ENCODE data around the gene SYNE3. TPM values are rescaled to one million over a fixed set of nuclear protein-coding genes. Genes with fewer than 3 reads are reported as not detected.

SYNE3 gene
- total RNA-seq, 1 donor from 2014 or later, result 21.4 TPM

DNA sequence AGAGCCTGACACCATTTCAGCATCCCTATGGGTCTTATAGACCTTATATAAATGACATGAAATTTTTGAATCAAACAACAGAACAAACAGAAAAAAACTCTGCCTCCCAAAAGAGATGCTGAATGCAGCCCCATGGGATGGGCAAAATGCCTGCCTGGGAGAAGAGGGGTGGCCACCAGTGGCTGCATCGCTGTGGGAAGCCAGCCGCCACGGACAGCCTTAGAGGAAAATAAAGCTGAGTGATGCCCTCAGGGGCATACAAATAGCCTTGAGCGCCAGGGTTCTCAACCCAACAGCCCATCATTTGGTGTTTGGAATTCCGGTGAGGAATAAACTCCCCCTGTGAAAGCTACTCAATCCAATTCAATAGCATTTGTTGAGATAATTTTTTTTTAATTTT, 22.9 kb downstream of the SYNE3 start:
- Histone ChIP-seq H3K27ac (ENCODE audit: low read depth, low read length) (no peak overlapping the region), H3K4me3 (ENCODE audit: low read length in 3 of 3) (no peak overlapping the region), H3K9me3 (ENCODE audit: control insufficient read depth in 3 of 3, low read length in 3 of 3) (no peaks in the 10 kb centered on the region), H3K9ac (ENCODE audit: low read depth in 1 of 3, low read length in 3 of 3) (no peak overlapping the region), H3K36me3 (ENCODE audit: control insufficient read depth in 3 of 3, insufficient read depth in 3 of 3, low read length in 3 of 3) (no peaks in the 10 kb centered on the region), H3K4me1 (ENCODE audit: control insufficient read depth in 3 of 3, insufficient read depth in 3 of 3, low read length in 3 of 3) (peaks cover 45 to 58% (median 46%) of the 10 kb centered on the region in 3 donors), H3K27me3 (ENCODE audit: control insufficient read depth in 3 of 3, insufficient read depth in 3 of 3, low read length in 3 of 3) (no peaks in the 10 kb centered on the region)

- no peak overlapping the region for H3K4me3 ChIP-seq (ENCODE audit: low read length in 3 of 3)
- H3K9ac ChIP-seq (ENCODE audit: low read depth in 1 of 3, low read length in 3 of 3), result no peak overlapping the region
- no peaks in the 10 kb centered on the region for H3K36me3 ChIP-seq (ENCODE audit: control insufficient read depth in 3 of 3, insufficient read depth in 3 of 3, low read length in 3 of 3)
- no peak overlapping the region for H3K27ac ChIP-seq (ENCODE audit: low read depth, low read length)
- H3K27me3 ChIP-seq (ENCODE audit: control insufficient read depth in 3 of 3, insufficient read depth in 3 of 3, low read length in 3 of 3), result no peaks in the 10 kb centered on the region
- H3K9me3 ChIP-seq (ENCODE audit: control insufficient read depth in 3 of 3, low read length in 3 of 3), result no peaks in the 10 kb centered on the region
- peaks cover 39 to 50% (median 43%) of the 10 kb centered on the region in 3 donors for H3K4me1 ChIP-seq (ENCODE audit: control insufficient read depth in 3 of 3, insufficient read depth in 3 of 3, low read length in 3 of 3)
These were observed 24.4 kb downstream of the SYNE3 start for GRCh38 chr14:95491936-95492608.

- peak overlapping the region in 1 of 3 donors; percentile 33 for H3K9ac ChIP-seq (ENCODE audit: low read depth in 1 of 3, low read length in 3 of 3)
- H3K36me3 ChIP-seq (ENCODE audit: control insufficient read depth in 3 of 3, insufficient read depth in 3 of 3, low read length in 3 of 3), result no peaks in the 10 kb centered on the region
- H3K4me3 ChIP-seq (ENCODE audit: low read length in 3 of 3), result peak overlapping the region in 2 of 3 donors; percentile 15 to 29
- H3K27me3 ChIP-seq (ENCODE audit: control insufficient read depth in 3 of 3, insufficient read depth in 3 of 3, low read length in 3 of 3), result no peaks in the 10 kb centered on the region
- no peak overlapping the region for H3K27ac ChIP-seq (ENCODE audit: low read depth, low read length)
- peaks cover 34 to 42% (median 38%) of the 10 kb centered on the region in 3 donors for H3K4me1 ChIP-seq (ENCODE audit: control insufficient read depth in 3 of 3, insufficient read depth in 3 of 3, low read length in 3 of 3)
- H3K9me3 ChIP-seq (ENCODE audit: control insufficient read depth in 3 of 3, low read length in 3 of 3), result no peaks in the 10 kb centered on the region
These were observed 25.6 kb downstream of the SYNE3 start for GRCh38 chr14:95490727-95491451.

- peaks cover 30 to 36% (median 34%) of the 10 kb centered on the region in 3 donors for H3K4me1 ChIP-seq (ENCODE audit: control insufficient read depth in 3 of 3, insufficient read depth in 3 of 3, low read length in 3 of 3)
- peak overlapping the region; percentile 27 for H3K27ac ChIP-seq (ENCODE audit: low read depth, low read length)
- H3K9ac ChIP-seq (ENCODE audit: low read depth in 1 of 3, low read length in 3 of 3), result peak overlapping the region in 1 of 3 donors; percentile 10
These were observed 26.3 kb downstream of the SYNE3 start for GRCh38 chr14:95490138-95490509.

DNA sequence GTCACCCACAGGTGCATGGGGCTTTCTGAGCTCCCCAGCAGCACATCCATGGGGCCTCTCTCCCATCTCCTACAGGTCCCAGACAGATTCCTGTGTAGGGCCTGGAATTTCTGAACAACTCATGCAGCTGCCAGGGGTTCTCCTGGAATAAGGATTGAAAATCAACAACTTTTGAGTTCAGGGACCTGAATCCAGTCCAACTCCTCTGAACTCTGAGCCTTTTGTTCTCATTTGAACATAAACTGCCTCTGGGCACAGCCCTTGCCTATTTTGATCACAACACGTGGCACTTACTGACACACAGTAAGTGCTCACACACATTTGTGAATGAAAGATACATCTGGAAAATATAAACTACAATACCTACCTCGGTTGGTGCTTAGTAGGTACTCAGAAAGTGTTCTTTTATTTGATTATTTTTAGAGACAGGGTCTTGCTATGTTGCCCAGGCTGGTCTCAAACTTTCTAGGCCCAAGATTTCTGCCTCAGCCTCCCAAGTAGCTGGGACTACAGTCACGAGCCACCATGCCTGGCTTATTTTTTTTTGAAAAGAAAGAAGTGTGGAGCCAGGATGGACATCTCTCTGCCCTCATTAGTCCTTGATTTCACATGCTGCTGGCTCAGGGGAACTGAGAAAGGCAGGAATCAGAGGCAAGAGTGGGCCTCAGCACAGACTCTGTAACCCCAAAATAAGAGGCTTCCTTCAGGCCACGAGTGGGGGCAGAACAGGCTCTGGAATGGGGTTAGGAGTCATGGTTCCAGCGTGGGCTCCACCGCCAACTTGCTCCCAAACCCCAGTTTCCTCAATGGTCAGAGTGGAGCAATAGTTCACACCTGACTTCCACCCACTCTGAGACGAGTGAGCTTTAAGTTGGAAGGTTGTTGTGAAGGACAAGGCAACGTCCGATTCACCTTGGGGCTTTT, 27.0 kb downstream of the SYNE3 start:
- Histone ChIP-seq H3K9me3 (ENCODE audit: control insufficient read depth in 3 of 3, low read length in 3 of 3) (no peaks in the 10 kb centered on the region), H3K36me3 (ENCODE audit: control insufficient read depth in 3 of 3, insufficient read depth in 3 of 3, low read length in 3 of 3) (no peaks in the 10 kb centered on the region), H3K4me1 (ENCODE audit: control insufficient read depth in 3 of 3, insufficient read depth in 3 of 3, low read length in 3 of 3) (peaks cover 30 to 36% (median 32%) of the 10 kb centered on the region in 3 donors), H3K4me3 (ENCODE audit: low read length in 3 of 3) (peak overlapping the region in 1 of 3 donors; percentile 23), H3K9ac (ENCODE audit: low read depth in 1 of 3, low read length in 3 of 3) (peak overlapping the region in 2 of 3 donors; percentile 10 to 68), H3K27ac (ENCODE audit: low read depth, low read length) (peak overlapping the region; percentile 49), H3K27me3 (ENCODE audit: control insufficient read depth in 3 of 3, insufficient read depth in 3 of 3, low read length in 3 of 3) (no peaks in the 10 kb centered on the region)

More at GRCh38 chr14:95490138-95490509, 26.3 kb downstream of the SYNE3 start:
- H3K36me3 ChIP-seq (ENCODE audit: control insufficient read depth in 3 of 3, insufficient read depth in 3 of 3, low read length in 3 of 3), result no peaks in the 10 kb centered on the region
- no peak overlapping the region for H3K4me3 ChIP-seq (ENCODE audit: low read length in 3 of 3)
- H3K9me3 ChIP-seq (ENCODE audit: control insufficient read depth in 3 of 3, low read length in 3 of 3), result no peaks in the 10 kb centered on the region
- no peaks in the 10 kb centered on the region for H3K27me3 ChIP-seq (ENCODE audit: control insufficient read depth in 3 of 3, insufficient read depth in 3 of 3, low read length in 3 of 3)

- Histone ChIP-seq H3K4me3 (ENCODE audit: low read length in 3 of 3) (peak overlapping the region in 1 of 3 donors; percentile 23), H3K9ac (ENCODE audit: low read depth in 1 of 3, low read length in 3 of 3) (peak overlapping the region in 2 of 3 donors; percentile 45 to 68), H3K27ac (ENCODE audit: low read depth, low read length) (peak overlapping the region; percentile 49), H3K4me1 (ENCODE audit: control insufficient read depth in 3 of 3, insufficient read depth in 3 of 3, low read length in 3 of 3) (peaks cover 36 to 45% (median 38%) of the 10 kb centered on the region in 3 donors), H3K9me3 (ENCODE audit: control insufficient read depth in 3 of 3, low read length in 3 of 3) (no peaks in the 10 kb centered on the region), H3K27me3 (ENCODE audit: control insufficient read depth in 3 of 3, insufficient read depth in 3 of 3, low read length in 3 of 3) (no peaks in the 10 kb centered on the region), H3K36me3 (ENCODE audit: control insufficient read depth in 3 of 3, insufficient read depth in 3 of 3, low read length in 3 of 3) (no peaks in the 10 kb centered on the region)
These were observed 27.9 kb downstream of the SYNE3 start for GRCh38 chr14:95488376-95489213.

DNA sequence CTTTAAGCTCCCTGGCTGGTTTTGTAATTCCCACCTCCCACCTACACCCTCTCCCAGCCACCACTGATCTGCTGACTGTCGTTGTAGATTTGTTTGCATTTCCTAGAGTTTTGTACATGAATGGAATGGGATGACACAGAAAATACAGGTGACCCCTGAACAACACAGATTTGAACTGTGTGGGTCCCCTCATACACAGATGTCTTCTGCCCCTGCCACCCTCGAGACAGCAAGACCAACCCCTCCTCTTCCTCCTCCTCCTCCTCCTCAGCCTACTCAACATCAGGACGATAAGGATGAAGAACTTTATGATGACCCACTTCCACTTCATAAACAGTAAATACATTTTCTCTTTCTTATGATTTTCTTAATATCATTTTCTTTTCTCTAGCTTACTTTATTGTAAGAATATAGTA, 28.8 kb downstream of the SYNE3 start:
- no peak overlapping the region for H3K9ac ChIP-seq (ENCODE audit: low read depth in 1 of 3, low read length in 3 of 3)
- H3K9me3 ChIP-seq (ENCODE audit: control insufficient read depth in 3 of 3, low read length in 3 of 3), result no peaks in the 10 kb centered on the region
- H3K36me3 ChIP-seq (ENCODE audit: control insufficient read depth in 3 of 3, insufficient read depth in 3 of 3, low read length in 3 of 3), result no peaks in the 10 kb centered on the region
- no peaks in the 10 kb centered on the region for H3K27me3 ChIP-seq (ENCODE audit: control insufficient read depth in 3 of 3, insufficient read depth in 3 of 3, low read length in 3 of 3)
- no peak overlapping the region for H3K27ac ChIP-seq (ENCODE audit: low read depth, low read length)
- peaks cover 45 to 54% (median 47%) of the 10 kb centered on the region in 3 donors for H3K4me1 ChIP-seq (ENCODE audit: control insufficient read depth in 3 of 3, insufficient read depth in 3 of 3, low read length in 3 of 3)
- H3K4me3 ChIP-seq (ENCODE audit: low read length in 3 of 3), result no peak overlapping the region

GRCh38 chr14:95486875-95487668, 29.4 kb downstream of the SYNE3 start:
- Histone ChIP-seq H3K36me3 (ENCODE audit: control insufficient read depth in 3 of 3, insufficient read depth in 3 of 3, low read length in 3 of 3) (no peaks in the 10 kb centered on the region), H3K9ac (ENCODE audit: low read depth in 1 of 3, low read length in 3 of 3) (no peak overlapping the region), H3K27ac (ENCODE audit: low read depth, low read length) (no peak overlapping the region), H3K9me3 (ENCODE audit: control insufficient read depth in 3 of 3, low read length in 3 of 3) (no peaks in the 10 kb centered on the region), H3K27me3 (ENCODE audit: control insufficient read depth in 3 of 3, insufficient read depth in 3 of 3, low read length in 3 of 3) (no peaks in the 10 kb centered on the region), H3K4me1 (ENCODE audit: control insufficient read depth in 3 of 3, insufficient read depth in 3 of 3, low read length in 3 of 3) (peaks cover 46 to 56% (median 47%) of the 10 kb centered on the region in 3 donors), H3K4me3 (ENCODE audit: low read length in 3 of 3) (no peak overlapping the region)
